ENCODE data around the gene PHF24.

Gene PHF24

GRCh38 chr9:34983209-34983608 lies 25.1 kb downstream of the PHF24 start:
- no peak for DNase-seq (ENCODE audit: low read depth)

- DNase-seq (ENCODE audit: low read depth): no peak
Observed at GRCh38 chr9:34984049-34984448, 26.0 kb downstream of the PHF24 start.

GRCh38 chr9:34985311-34985899 lies 27.3 kb downstream of the PHF24 start:
- DNase-seq (ENCODE audit: low read depth): no peak

DNA sequence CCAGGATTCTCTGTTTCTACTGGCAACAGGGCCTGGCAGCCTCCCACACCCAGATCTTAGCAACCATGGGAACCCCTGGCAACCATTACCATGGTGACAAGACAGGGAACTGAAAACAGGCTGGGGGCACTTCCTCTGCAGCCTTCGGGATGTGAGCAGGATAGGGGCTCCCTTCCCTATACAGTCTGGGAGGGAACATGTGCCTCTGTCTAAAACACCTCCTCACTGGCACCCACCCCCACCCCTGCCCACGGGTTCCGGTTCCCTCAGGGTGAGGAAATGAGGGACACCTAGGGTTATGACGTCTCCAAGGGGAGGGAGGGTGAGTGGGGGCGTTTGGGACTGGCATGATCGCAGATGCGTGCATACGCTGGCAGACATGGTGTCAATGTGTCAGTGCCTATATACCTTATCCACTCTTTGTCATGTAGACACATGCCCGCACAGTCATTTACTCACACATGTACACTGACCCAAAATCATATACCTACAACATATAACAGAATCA lies 28.5 kb downstream of the PHF24 start:
- DNase-seq (ENCODE audit: low read depth): no peak

DNA sequence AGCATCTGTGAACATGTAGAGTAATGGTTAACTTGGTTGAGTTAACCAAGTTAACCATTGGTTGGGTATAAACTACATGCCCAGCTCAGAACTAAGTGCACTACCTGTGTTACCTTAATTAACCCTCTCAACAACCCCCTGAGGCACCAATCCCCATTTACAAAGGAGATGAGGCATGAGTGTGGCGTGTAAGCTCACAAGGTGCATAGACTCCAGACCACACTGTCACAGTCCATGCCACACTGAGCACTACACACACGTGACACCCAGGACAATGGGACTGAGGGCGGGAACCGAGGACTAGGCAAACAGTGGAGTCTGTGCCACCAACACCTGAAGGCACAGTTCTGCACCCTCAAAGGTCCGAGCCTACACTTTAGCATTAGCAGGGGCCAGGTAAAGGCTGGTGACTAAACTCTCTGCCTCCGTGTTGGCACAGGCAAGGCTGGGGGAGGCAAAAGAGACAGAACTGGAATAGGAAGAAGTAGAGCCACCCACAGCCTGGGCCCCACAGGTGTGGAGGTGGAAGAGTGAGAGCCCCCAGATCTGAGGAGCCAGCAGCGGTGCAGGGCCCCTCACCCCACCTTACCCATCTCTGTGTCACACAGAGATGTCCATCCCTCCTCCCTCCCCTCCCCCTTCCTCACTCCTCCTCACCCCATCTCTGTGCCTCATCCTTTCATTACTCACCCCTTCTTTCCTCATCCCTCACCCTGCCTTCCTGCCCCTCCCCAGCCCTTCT lies 29.2 kb downstream of the PHF24 start:
- DNase-seq (ENCODE audit: low read depth): no peak

GRCh38 chr9:34988218-34989002 lies 30.3 kb downstream of the PHF24 start:
- no peak for DNase-seq (ENCODE audit: low read depth)

DNA sequence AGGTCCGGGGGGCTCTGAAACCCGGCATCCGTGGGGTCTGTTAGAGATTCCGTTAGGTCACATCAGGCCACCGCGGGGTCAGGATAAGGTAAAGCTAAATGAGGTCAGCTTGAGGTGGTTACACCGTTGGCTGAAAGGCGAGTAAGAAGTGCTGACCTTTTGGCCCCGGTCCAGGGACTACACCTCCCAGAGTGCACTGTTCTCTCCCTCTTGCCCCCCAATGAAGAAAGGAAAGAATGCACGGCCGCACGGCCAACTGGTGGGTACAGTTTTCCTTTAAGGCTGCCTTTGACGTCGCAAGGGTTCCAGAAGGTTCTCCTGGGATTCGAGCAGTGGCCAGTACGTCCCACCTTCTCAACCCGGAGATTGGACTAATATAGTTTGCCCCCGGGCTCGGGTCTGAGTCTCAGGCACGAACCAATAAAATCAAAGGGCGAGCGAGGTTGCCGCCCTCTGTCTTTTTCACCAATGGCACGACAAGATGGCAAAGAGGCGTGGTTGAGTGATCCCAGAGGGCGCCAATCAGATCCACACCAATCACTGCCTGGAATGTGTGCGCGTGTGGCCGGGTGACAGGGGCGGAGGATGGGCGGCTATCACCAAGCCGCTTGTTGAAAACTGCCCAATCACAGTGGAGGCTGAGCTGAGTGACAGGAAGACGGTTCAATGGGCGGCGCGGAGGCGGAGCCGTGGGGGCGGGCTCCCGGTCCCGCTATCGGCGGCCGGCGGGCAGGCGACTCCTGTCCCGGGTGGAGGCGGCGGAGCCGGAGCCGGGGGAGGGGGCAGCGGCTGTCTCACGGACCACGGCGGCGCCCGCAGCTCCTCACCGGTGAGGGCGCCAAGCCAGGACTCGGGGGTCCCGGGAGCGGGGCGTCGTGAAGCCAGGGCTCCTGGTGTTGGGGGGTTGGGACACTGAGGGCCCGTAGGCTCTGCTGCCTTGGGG lies 31.2 kb downstream of the PHF24 start, which contains the start of gene DNAJB5:
TSS of gene DNAJB5 (plus strand) at position 743 of the 943 bp plus-strand sequence. CDS start 886 bp downstream, outside the sequence.
- DNase-seq (ENCODE audit: low read depth): peak; percentile 88

DNA sequence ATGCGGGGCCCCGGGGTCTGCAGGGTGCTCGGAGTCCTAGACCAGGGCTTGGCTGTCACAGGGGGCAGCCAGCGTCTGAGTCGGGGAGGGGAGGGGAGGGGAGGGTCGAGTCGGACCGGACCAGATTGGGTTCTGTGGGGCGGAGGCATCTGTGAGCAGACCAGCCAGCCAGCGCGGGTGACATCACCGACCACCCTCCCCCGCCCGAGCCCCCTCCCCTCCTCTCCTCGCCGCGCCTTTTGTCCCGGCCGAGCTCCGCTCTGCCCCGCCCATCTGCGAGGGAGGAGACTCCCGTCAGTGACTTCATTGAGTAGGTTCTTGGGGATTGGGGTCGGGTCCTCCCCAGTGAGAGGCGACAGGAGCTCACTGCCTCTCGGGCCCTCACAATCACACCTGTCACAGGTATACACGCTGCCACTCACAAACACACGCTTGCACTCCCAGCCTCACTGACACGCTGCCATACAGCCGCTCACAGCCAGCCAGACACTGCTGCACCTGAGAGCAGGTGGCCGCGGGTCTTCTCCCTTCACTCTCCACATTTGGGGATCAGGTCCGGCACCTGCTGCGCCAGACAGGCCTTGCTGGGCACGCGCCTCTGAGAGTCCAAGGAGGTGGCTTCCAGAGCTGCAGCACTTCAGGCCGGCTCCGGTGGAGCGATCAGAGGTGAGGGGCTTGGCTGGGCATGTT lies 32.0 kb downstream of the PHF24 start:
- DNase-seq (ENCODE audit: low read depth): no peak

DNA sequence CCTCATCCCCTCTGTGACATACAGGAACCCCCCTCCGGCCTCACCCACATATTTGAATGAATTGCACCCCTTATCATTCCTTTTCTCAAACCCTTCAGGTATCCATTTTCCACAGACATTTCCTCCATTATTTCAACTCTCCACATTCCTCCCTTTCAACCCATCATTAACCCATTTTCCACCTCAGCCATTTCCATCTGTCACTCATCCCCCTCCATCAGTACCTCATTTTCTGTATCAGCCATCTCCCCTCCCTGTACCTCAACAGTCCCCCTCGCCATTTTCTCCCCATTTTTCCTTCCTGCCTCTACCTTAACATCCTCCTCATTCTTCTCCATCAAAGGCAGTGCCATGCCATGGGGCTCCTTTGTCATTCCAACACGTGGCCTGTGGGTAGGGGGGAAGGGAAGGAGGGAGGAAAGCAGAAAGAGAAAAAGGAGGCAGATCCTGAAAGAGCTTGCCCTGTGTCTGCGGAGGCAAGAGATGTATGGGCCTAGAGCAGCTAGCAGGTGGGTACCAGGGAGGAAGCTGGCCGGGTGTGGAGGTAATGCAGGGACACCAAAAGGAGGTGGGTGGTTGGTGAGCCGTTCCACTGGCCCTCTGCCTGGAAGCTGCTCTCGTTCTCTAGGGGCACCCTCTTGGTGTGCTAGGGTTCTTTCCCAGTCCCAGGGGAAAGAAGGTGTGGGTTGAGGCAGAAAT lies 33.0 kb downstream of the PHF24 start:
- no peak for DNase-seq (ENCODE audit: low read depth)

DNA sequence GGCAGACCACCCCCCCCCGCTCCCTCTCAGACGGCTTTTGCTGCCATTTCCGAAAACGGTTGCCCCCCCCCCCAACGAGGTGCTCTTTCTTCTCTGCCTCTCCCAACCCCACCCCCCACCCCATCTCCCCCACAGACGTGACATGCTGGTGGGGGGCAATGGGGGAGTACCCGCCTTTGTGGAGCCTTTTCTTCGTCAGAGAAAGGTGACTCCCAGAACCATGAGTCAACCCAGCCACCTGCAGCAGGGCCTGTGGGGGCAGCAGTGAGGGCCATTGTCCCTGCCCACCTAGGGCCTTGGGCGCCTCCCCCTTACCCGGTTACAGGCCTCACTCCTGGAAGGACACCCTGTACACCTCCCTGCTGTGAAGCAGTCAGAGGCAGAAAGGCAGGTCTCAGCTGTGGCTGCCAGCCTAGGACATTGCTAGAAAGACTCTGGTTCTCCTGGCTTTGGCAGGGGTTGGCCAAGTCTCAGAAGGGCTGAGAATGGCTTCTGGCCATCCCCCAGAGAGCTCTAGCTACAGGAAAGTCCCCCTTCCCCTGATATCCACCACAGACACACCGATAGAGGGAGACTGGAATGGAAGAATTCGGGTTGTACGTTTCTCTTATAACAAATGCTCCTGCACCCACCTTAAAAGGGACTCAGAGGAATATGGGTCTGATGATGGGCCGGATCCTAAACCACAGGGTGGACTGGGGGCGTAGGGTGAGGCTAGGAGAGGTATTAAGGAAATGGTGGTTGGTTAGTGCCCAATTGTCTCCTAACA lies 33.7 kb downstream of the PHF24 start:
- no peak for DNase-seq (ENCODE audit: low read depth)

GRCh38 chr9:34992376-34992951 lies 34.4 kb downstream of the PHF24 start:
- no peak for DNase-seq (ENCODE audit: low read depth)

DNA sequence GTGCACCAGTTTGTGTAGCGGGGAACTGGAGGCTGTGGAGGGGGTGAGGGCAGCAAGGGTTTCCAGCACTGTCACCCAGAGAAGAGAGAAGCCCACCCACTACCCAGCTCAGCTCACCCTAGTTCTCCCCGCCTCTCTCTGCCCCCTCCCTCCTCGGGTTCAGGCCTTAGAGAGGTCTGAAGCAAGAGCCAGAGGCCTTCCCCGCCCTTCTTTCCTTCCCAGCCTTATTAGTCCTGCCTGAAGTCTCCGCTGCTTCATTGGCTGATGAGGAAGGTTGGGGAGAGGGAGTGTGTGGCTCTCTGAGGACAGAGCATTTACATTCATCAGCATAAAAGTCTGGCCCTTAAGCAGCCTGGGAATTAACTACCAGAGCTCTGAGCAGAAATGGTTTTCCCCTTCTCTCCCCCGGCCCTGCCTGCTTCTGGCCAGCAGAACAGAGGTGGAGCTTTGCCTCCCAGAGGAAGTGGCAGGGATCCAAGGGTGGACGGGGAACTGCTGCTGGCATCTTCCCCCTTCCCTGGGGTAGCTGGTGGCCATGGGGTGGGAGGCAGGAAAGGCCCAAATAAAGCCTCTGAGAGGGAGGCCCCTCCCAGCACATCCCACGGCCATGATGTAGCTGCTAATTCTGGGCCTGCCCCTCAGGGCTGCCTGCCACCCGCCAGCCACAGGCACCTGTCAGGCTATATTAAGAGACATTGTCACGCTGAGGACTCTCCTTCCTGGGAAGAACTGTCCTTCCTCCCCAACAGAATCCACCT lies 35.6 kb downstream of the PHF24 start:
- no peak for DNase-seq (ENCODE audit: low read depth)

GRCh38 chr9:34994260-34994899 lies 36.3 kb downstream of the PHF24 start:
- no peak for DNase-seq (ENCODE audit: low read depth)

- DNase-seq (ENCODE audit: low read depth): no peak
Observed at GRCh38 chr9:34994900-34995669, 37.0 kb downstream of the PHF24 start.

- no peak for DNase-seq (ENCODE audit: low read depth)
Observed at GRCh38 chr9:34995670-34996060, 37.6 kb downstream of the PHF24 start.

- DNase-seq (ENCODE audit: low read depth): no peak
Observed at GRCh38 chr9:34996181-34996904, 38.3 kb downstream of the PHF24 start.

GRCh38 chr9:34996905-34997279 lies 38.8 kb downstream of the PHF24 start:
- DNase-seq (ENCODE audit: low read depth): no peak
